Vagina (tissue), 2 donors: ENCODE results near the gene BUD23. TPM values are rescaled to one million over a fixed set of nuclear protein-coding genes. Genes with fewer than 3 reads are reported as not detected.
"Not testable (repeated sequence)": the region's sequence is repeated elsewhere in the genome, so short reads cannot be mapped to it uniquely, and the experiment has no call there.

Source experiments
- DNase-seq, 2 donors: peaks; one replicate each; pipeline ENCODE4 v3.0.0-alpha.2; 2017; ENCODE audit errors: extremely low spot score in 2 of 2
- H3K27ac ChIP-seq: fragments of 200-600 bp; sonication (generic); one replicate; pipeline ENCODE4 v1.5.1; 2019
- H3K27me3 ChIP-seq: fragments of 200-600 bp; sonication (generic); one replicate; pipeline ENCODE4 v1.5.1; 2019
- H3K36me3 ChIP-seq, 2 donors: fragments of 200-600 bp; sonication (generic); one replicate each; pipeline ENCODE4 v1.5.1; 2017 to 2019
- H3K4me1 ChIP-seq: fragments of 200-600 bp; sonication (generic); one replicate; pipeline ENCODE4 v1.5.1; 2019
- H3K4me3 ChIP-seq, 2 donors: fragments of 200-600 bp; sonication (generic); 1 replicate in 1 of 2; 2 replicates in 1 of 2; pipeline ENCODE4 v1.5.1; 2016 to 2019
- H3K9me3 ChIP-seq: fragments of 200-600 bp; sonication (generic); one replicate; pipeline ENCODE4 v1.5.1; 2019
- POLR2A ChIP-seq, 2 donors: fragments of 450-650 bp; IDR thresholded peaks; one replicate each; pipeline ENCODE4 v1.6.1; 2017; ENCODE audit warnings: antibody characterized with exemption in 2 of 2, mild to moderate bottlenecking in 2 of 2, moderate library complexity in 2 of 2
- POLR2AphosphoS5 ChIP-seq, 2 donors: sonication (generic); formaldehyde crosslinking; IDR thresholded peaks; one replicate each; pipeline ENCODE4 v1.9.0; 2017; ENCODE audit warnings: antibody characterized with exemption in 2 of 2, mild to moderate bottlenecking in 2 of 2, low read depth in 1 of 2; ENCODE audit not compliant: insufficient read depth in 1 of 2
- intact Hi-C: fragments of 100-400 bp; cut with DNase I; formaldehyde crosslinking; loops from one replicate; pipeline ENCODE4 v1.15.1; 2023
- total RNA-seq: library from RNA; depleted of rRNA; stranded (reverse); fragments of >200 nt; gene quantifications from one replicate; pipeline ENCODE4 v1.2.3, GENCODE V29; 2016
- TF ChIP-seq, protein P1 (sequence below), 3 experiments: fragments of 450-650 bp in 2 of 3; fragments of 200-600 bp in 1 of 3; sonication (generic) in 1 of 3; IDR thresholded peaks; one replicate each; pipeline ENCODE4 v1.5.1; 2017 to 2019; ENCODE audit warnings: antibody characterized with exemption in 3 of 3, mild to moderate bottlenecking in 2 of 3, moderate library complexity in 2 of 3

The BUD23 gene
- total RNA-seq, 1 donor from 2014 or later, result 49.8 TPM

DNA sequence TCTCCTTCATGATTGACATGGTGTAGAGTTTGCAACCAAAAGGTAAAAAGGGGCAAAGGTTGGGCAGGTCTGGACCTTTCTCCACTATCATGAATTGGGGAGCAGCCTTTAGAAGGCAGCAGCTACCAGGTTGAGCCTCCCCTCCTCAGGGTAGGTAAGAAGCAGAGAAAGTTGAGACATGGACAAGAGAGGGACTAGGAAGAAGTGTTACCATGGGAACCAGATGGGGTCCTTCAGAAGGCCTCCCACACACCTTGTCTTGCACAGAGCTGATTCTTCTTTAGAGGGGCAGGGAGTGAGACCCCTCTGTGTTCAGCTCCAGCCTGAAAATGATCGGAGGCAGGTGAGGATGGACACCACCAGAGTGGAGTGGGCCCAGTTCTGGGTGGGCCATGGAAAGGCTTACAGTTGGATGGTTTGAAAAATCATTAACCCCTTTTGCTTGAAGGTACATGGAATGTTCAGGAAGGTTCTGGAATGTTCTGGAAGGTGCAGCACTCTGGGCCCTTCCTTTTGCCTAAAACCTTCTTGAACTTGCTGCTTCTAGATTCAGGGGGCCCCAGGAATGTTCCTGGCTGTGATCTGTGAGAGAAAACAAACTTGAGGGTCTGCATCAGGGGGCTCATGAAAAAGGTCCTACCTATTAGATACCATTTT, 8.8 kb upstream of the BUD23 start:
- no peak overlapping the region for H3K4me3 ChIP-seq
- intact Hi-C loops, result no loop called here
- DNase-seq, result no peak
- no peaks in the 10 kb centered on the region for H3K36me3 ChIP-seq
- H3K4me1 ChIP-seq, result peaks cover 3% of the 10 kb centered on the region
- no peaks in the 10 kb centered on the region for H3K9me3 ChIP-seq
- no peak overlapping the region for H3K27ac ChIP-seq
- H3K27me3 ChIP-seq, result no peaks in the 10 kb centered on the region
- TF ChIP-seq POLR2AphosphoS5 (IDR thresholded peaks at IDR 0.05; ENCODE audit: insufficient read depth in 1 of 2, low read depth in 1 of 2), result no peak
- TF ChIP-seq POLR2A (IDR thresholded peaks at IDR 0.05), result no peak
- TF ChIP-seq, protein P1, sequence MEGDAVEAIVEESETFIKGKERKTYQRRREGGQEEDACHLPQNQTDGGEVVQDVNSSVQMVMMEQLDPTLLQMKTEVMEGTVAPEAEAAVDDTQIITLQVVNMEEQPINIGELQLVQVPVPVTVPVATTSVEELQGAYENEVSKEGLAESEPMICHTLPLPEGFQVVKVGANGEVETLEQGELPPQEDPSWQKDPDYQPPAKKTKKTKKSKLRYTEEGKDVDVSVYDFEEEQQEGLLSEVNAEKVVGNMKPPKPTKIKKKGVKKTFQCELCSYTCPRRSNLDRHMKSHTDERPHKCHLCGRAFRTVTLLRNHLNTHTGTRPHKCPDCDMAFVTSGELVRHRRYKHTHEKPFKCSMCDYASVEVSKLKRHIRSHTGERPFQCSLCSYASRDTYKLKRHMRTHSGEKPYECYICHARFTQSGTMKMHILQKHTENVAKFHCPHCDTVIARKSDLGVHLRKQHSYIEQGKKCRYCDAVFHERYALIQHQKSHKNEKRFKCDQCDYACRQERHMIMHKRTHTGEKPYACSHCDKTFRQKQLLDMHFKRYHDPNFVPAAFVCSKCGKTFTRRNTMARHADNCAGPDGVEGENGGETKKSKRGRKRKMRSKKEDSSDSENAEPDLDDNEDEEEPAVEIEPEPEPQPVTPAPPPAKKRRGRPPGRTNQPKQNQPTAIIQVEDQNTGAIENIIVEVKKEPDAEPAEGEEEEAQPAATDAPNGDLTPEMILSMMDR (IDR thresholded peaks at IDR 0.05), result no peak

DNA sequence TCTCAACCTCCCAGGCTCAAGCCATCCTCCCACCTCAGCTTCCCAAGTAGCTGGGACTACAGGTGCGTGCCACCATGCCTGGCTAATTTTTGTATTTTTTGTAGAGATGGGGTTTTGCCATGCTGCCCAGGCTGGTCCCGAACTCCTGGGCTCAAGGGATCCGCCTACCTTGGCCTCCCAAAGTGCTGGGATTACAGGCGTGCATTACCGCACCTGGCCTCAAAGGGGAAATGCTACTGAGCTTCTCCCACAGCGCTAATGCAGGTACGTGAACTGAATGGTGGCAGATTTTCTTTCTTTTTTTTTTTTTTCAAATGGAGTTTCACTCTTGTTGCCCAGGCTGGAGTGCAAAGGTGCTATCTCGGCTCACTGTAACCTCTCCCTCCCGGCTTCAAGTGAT, 7.3 kb upstream of the BUD23 start:
- H3K27ac ChIP-seq, intact Hi-C loops: not testable (repeated sequence)

DNA sequence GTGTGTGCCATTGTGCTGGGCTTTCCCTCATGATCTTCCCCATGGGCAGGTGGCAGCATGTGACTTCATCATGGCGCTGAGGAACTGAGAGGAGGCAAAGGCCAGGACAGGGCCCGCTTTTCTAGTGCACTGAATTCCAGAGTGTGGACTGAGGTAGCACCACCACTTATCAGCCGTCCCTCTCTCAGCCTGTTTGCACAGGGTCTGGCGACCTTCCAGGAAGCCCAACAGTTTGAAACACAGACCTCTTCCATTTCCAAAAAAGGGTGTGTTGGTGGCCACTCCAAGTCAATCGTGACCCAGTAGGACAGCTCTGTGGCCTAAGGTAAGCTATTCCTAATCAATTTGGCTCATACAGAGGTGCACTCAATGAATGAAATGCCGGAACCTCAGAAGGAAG, 4.5 kb upstream of the BUD23 start:
- Histone ChIP-seq H3K36me3 (no peaks in the 10 kb centered on the region), H3K27me3 (no peaks in the 10 kb centered on the region), H3K9me3 (no peaks in the 10 kb centered on the region), H3K27ac (no peak overlapping the region), H3K4me3 (no peak overlapping the region), H3K4me1 (peaks cover 37% of the 10 kb centered on the region)
- TF ChIP-seq POLR2A (IDR thresholded peaks at IDR 0.05) (no peak), POLR2AphosphoS5 (IDR thresholded peaks at IDR 0.05; ENCODE audit: insufficient read depth in 1 of 2, low read depth in 1 of 2) (no peak)
- TF ChIP-seq, protein P1 (IDR thresholded peaks at IDR 0.05), result no peak
- intact Hi-C loops, result no loop called here
- DNase-seq, result no peak

More for the DNA sequence above, 7.3 kb upstream of the BUD23 start:
- peaks cover 18% of the 10 kb centered on the region for H3K4me1 ChIP-seq
- H3K9me3 ChIP-seq, H3K27me3 ChIP-seq, H3K4me3 ChIP-seq, H3K36me3 ChIP-seq, DNase-seq: not testable (repeated sequence)

DNA sequence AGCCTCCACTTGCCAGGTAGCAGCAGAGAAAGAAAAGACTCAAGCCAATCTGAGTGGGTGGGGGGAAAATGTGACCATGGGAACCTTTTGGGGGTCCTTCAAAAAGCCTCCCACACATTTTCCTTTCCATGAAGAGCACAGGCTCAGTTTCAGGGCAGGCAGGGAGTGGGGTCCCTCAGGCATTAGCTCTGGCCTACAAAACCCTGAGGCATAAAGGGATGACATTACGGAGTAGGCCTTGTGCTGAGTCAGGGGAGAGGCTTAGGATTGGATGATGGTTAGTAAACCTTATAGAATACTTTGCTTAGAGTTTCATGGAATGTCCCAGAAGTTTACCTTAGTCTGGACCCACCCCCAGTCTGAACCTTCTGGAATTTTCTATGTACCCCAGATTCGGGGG, 3.7 kb upstream of the BUD23 start:
- TF ChIP-seq, protein P1 (IDR thresholded peaks at IDR 0.05), result no peak
- TF ChIP-seq POLR2A (IDR thresholded peaks at IDR 0.05) (no peak), POLR2AphosphoS5 (IDR thresholded peaks at IDR 0.05; ENCODE audit: insufficient read depth in 1 of 2, low read depth in 1 of 2) (no peak)
- Histone ChIP-seq H3K4me3 (no peak overlapping the region), H3K4me1 (peaks cover 45% of the 10 kb centered on the region), H3K9me3 (no peaks in the 10 kb centered on the region), H3K27ac (no peak overlapping the region), H3K27me3 (no peaks in the 10 kb centered on the region), H3K36me3 (no peaks in the 10 kb centered on the region)
- intact Hi-C loops, result no loop called here
- DNase-seq, result no peak

DNA sequence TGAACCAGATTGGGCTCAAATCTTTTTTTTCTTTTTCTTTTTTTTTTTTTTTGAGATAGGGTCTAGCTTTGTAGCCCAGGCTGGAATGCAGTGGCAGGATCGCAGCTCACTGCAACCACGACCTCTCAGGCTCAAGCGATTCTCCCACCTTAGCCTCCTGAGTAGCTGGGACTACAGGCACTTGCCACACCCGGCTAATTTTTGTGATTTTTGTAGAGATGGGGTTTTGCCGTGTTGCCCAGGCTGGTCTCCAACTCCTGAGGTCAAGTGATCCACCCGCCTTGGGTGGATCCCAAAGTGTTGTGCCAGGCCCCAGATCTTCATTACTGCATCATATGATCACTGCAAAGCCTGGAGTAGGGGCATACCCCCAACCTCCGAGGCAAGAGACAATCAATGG, 2.9 kb upstream of the BUD23 start:
- H3K4me3 ChIP-seq, result no peak overlapping the region
- intact Hi-C loops, result no loop called here
- no peaks in the 10 kb centered on the region for H3K27me3 ChIP-seq
- H3K27ac ChIP-seq, result no peak overlapping the region
- H3K36me3 ChIP-seq, result no peaks in the 10 kb centered on the region
- DNase-seq, result no peak
- TF ChIP-seq POLR2AphosphoS5 (IDR thresholded peaks at IDR 0.05; ENCODE audit: insufficient read depth in 1 of 2, low read depth in 1 of 2), result no peak
- TF ChIP-seq POLR2A (IDR thresholded peaks at IDR 0.05), result no peak
- TF ChIP-seq, protein P1 (IDR thresholded peaks at IDR 0.05), result no peak
- no peaks in the 10 kb centered on the region for H3K9me3 ChIP-seq
- H3K4me1 ChIP-seq, result peaks cover 53% of the 10 kb centered on the region
